Ovary (tissue), 9 donors: ENCODE measurements around the gene GPLD1. TPM values are rescaled to one million over a fixed set of nuclear protein-coding genes. Genes with fewer than 3 reads are reported as not detected.

Experiments
- DNase-seq, 5 donors: peaks; one replicate each; pipeline ENCODE4 v3.0.0-alpha.2; 2019 to 2020
- H3K27ac ChIP-seq, 2 donors: fragments of 200-600 bp; one replicate each; pipeline versions ENCODE4 v1.5.1 to v1.8.0; 2019 to 2022
- H3K27me3 ChIP-seq: fragments of 200-600 bp; one replicate; pipeline ENCODE4 v1.8.0; 2022
- H3K36me3 ChIP-seq: fragments of 200-600 bp; sonication (generic); one replicate; pipeline ENCODE4 v1.5.1; 2019
- H3K4me1 ChIP-seq: one replicate; pipeline ENCODE4 v1.8.1; 2013; ENCODE audit warnings: mild to moderate bottlenecking, moderate library complexity; ENCODE audit not compliant: insufficient read depth
- H3K4me3 ChIP-seq: fragments of 200-600 bp; sonication (generic); one replicate; pipeline ENCODE4 v1.5.1; 2017
- H3K9me3 ChIP-seq, 2 donors: fragments of 200-600 bp in 1 of 2; sonication (generic) in 1 of 2; one replicate each; pipeline versions ENCODE4 v1.5.1 to v1.8.1; 2013 to 2019; ENCODE audit warnings: mild to moderate bottlenecking in 1 of 2, moderate library complexity in 1 of 2
- CTCF ChIP-seq, 3 donors: fragments of 450-650 bp in 2 of 3; fragments of 200-600 bp in 1 of 3; IDR thresholded peaks; one replicate each; pipeline versions ENCODE4 v1.5.1 to v1.8.0; 2016 to 2022; ENCODE audit warnings: antibody characterized with exemption in 3 of 3, mild to moderate bottlenecking in 1 of 3
- EP300 ChIP-seq: sonication (generic); formaldehyde crosslinking; IDR thresholded peaks from one replicate; pipeline ENCODE4 v1.6.1; 2017; ENCODE audit warnings: antibody characterized with exemption
- POLR2A ChIP-seq: fragments of 450-650 bp; IDR thresholded peaks from one replicate; pipeline ENCODE4 v1.6.1; 2017; ENCODE audit warnings: antibody characterized with exemption, mild to moderate bottlenecking, moderate library complexity
- WGBS, 3 donors: extraction: QIAGEN DNeasy Blood & Tissue Kit in 1 of 3; methylation state at CpG; one replicate each; pipeline versions ENCODE4 v1.1.5 to v1.1.7; 2013 to 2017; 5-methylcytosine and 5-hydroxymethylcytosine counted together
- intact Hi-C, 4 donors: fragments of 100-400 bp; cut with DNase I; formaldehyde crosslinking; loops; one replicate each; pipeline versions ENCODE4 v1.11.0 to v1.15.1; 2022 to 2023
- polyA plus RNA-seq, 2 donors: library from polyadenylated mRNA; stranded (reverse); fragments of 200-250 nt in 1 of 2; fragments of 350-450 nt in 1 of 2; fragmentation: Illumina TruSeq in 1 of 2; extraction: RNeasy Lipid Tissue Mini Kit (QIAGEN cat#74804) in 1 of 2; gene quantifications; one replicate each; pipeline ENCODE4 v1.2.3, GENCODE V29; 2013 to 2014
- total RNA-seq, 7 donors: library from RNA; depleted of rRNA in 2 of 7; stranded (reverse); fragments of >200 nt in 2 of 7; fragmentation: NEBNext Ultra II Directional in 3 of 7; extraction: Animal tissue kit (Norgen Biotek cat#: 25700) in 3 of 7; gene quantifications; one replicate each; pipeline versions ENCODE4 v1.1.0 to v1.2.4, GENCODE V29; 2016 to 2023
- donor health status: DM: no; HTN: no; CAD: no; lungs with moderate emphysema.
- donor health status: DM: no; HTN: no; CAD: no.
- donor health status: Bipolar disorder and iron deficiency.
- donor health status: DM: yes; HTN: yes; CAD: no.
- donor health status: DM: no; HTN: no; CAD: no.
- donor health status: DM: yes; HTN: yes; CAD: no.

Gene GPLD1
- total and polyA plus RNA-seq, 9 donors, result 1.2 to 3.3 (median 2.6) TPM

DNA sequence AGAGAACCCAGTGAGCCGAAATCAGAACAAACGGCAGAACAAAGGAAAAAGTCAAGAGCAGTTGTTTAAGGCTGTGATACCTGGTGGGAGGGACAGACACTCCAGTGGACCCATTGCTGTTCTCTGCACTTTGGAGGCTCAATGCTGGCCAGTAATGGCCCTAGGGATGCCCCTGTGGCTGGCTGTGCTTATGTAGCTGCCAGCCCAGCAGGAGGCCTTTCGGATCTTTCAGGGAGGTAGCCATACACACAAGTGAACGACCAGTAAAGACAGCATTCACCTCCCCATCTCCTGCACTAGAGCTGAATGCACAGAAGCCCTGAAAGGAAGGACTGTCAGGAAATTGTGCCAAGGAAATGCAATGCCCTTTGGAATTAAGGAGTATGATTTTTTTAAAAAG, 34.3 kb downstream of the GPLD1 start:
- no peak overlapping the region for H3K27ac ChIP-seq
- TF ChIP-seq POLR2A (no peak), CTCF (IDR thresholded peaks at IDR 0.05) (no peak), EP300 (no peak)
- intact Hi-C loops, result no loop called here
- H3K4me3 ChIP-seq, result no peak overlapping the region
- no peak for DNase-seq
- 89 to 91% (median 91%) methylated on average over 4 of the region's 4 CpGs for WGBS, 3 donors
- no peaks in the 10 kb centered on the region for H3K27me3 ChIP-seq
- H3K9me3 ChIP-seq, result no peaks in the 10 kb centered on the region
- no peaks in the 10 kb centered on the region for H3K36me3 ChIP-seq
- no peaks in the 10 kb centered on the region for H3K4me1 ChIP-seq

DNA sequence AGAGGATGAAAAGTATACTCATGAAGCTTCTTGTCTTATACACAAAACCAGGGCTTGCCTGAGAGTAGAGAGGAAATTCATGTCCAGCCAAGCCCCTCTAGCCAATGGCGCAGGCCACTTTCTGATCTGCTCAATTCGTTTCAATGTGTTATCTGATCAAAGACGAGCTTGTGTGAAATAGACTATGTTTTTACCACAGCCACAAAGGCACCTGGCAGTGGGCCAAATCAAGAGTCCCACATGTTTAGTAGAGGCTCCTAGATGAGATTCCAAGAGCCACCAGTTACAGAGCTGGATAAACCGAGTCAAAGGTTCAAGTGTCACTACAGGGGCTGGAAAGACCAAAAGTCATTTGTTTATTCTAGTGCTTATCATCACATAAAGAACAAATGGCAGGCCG, 34.9 kb downstream of the GPLD1 start:
- no peak for TF ChIP-seq EP300
- H3K27ac ChIP-seq, result no peak overlapping the region
- H3K9me3 ChIP-seq, result no peaks in the 10 kb centered on the region
- intact Hi-C loops, result no loop called here
- H3K4me3 ChIP-seq, result no peak overlapping the region
- no peaks in the 10 kb centered on the region for H3K27me3 ChIP-seq
- 88 to 93% (median 89%) methylated on average over 5 of the region's 5 CpGs for WGBS, 3 donors
- H3K4me1 ChIP-seq, result no peaks in the 10 kb centered on the region
- H3K36me3 ChIP-seq, result no peaks in the 10 kb centered on the region
- no peak for DNase-seq

DNA sequence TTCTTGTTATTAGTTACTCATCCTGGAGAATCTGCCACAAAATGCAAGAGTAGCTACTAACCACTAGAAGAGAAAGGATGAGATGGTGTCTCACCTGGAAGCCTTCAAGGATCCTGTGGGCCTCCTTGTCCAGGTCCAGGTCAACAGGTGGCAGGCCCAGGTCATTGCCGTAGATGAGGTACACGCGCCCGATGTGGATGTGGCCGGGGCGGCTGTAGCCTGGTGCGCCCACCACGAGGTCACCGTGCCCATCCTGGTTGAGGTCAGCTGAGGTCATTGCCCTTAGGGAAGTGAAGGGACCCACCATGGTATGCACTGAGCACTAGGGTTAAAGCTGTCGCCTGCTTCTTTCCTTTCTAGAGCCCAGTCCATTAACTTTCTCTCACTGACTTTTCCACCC, 35.5 kb downstream of the GPLD1 start:
- no peaks in the 10 kb centered on the region for H3K27me3 ChIP-seq
- H3K27ac ChIP-seq, result no peak overlapping the region
- 94 to 96% (median 96%) methylated on average over 10 of the region's 10 CpGs for WGBS, 3 donors
- DNase-seq, result no peak
- no peak overlapping the region for H3K4me3 ChIP-seq
- TF ChIP-seq CTCF (IDR thresholded peaks at IDR 0.05), result no peak
- no peak for TF ChIP-seq POLR2A
- no peak for TF ChIP-seq EP300
- H3K9me3 ChIP-seq, result no peaks in the 10 kb centered on the region
- H3K36me3 ChIP-seq, result no peaks in the 10 kb centered on the region
- intact Hi-C loops, result no loop called here
- no peaks in the 10 kb centered on the region for H3K4me1 ChIP-seq

DNA sequence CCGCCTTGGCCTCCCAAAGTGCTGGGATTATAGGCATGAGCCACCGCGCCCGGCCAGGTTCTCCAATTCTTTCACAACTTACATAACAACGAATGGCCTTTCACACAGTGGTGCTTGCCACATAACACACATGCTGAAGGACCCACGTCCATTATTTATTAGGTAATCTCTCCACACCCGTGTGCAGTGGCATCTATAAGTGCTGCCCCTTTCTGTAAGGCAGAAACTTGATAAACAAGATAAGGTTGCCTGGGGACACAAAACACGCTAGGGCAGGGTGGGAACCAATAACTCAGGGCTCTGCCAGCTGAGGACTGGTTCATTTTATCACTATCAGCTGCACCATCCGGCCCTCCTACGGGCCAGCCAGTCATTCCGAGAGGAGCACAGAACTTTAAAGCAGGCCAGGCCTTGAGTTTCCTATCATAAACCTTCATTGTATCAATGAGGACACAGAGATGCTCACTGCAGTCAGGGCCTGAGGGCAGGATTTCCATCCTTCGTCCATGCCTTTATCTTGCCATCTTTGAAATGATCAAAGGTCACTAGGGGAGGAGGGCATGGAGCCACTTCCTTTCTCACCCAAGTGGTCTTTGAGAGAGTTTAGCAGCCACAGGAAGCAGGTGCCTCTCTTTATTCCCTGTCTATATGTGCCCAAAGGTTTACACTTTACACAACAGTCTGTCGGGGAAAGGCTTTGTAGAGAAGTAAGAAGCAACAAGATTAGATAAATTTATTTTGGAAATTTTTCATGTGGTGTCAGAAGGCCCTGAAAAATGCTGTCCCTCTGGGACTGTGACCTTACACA, 37.6 kb downstream of the GPLD1 start:
- H3K4me1 ChIP-seq, result no peaks in the 10 kb centered on the region
- no peak for TF ChIP-seq CTCF (IDR thresholded peaks at IDR 0.05)
- no peak for TF ChIP-seq POLR2A
- no peak for TF ChIP-seq EP300
- no peak overlapping the region for H3K27ac ChIP-seq
- no peak for DNase-seq
- no peaks in the 10 kb centered on the region for H3K27me3 ChIP-seq
- 74 to 88% (median 81%) methylated on average over 13 of the region's 13 CpGs for WGBS, 3 donors
- no peaks in the 10 kb centered on the region for H3K36me3 ChIP-seq
- intact Hi-C loops, result no loop called here
- H3K9me3 ChIP-seq, result no peaks in the 10 kb centered on the region
- no peak overlapping the region for H3K4me3 ChIP-seq

DNA sequence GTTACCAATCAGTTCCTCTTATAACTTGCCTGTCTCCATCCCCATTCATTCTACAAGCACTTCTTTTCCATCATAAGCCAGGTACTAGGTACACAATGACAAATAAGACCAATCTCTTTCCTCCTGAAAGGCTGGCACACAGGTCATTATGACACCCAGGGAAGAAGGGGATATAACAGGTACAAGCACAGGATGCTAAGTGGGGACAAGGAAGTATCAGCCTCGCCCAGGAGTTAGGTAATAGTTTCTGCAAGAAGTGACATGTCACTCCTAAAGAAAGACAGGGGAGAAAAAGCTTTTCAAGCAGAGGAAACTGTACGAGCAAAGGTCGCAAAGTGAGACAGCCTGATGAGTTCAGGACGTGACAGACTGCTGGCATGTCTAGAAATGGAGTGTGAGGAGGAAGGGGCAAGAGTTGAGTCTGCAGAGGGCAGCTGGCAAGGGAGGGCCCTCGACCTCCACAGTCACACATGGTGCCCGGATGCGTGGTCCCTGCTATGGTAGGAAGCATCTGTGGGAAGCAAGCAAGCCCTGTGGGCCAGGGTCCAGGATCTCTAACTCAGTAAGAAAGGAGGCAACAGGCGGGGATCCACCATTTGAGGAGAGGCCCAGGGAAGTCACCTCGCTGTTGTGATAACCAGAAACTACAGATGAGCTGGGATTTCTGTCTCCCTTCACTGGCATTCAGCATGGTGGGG, 40.4 kb downstream of the GPLD1 start:
- Histone ChIP-seq H3K27me3 (no peaks in the 10 kb centered on the region), H3K4me3 (no peak overlapping the region), H3K36me3 (no peaks in the 10 kb centered on the region), H3K27ac (no peak overlapping the region), H3K4me1 (no peaks in the 10 kb centered on the region), H3K9me3 (no peaks in the 10 kb centered on the region)
- DNase-seq, result no peak
- 79 to 87% (median 85%) methylated on average over 9 of the region's 9 CpGs for WGBS, 3 donors
- intact Hi-C loops, result no loop called here
- TF ChIP-seq POLR2A (no peak), CTCF (IDR thresholded peaks at IDR 0.05) (no peak), EP300 (no peak)
